Esophagus squamous epithelium (tissue), 5 donors: ENCODE measurements around the gene MSH3. TPM values are rescaled to one million over a fixed set of nuclear protein-coding genes. Genes with fewer than 3 reads are reported as not detected.
"Not testable (repeated sequence)": the region's sequence is repeated elsewhere in the genome, so short reads cannot be mapped to it uniquely, and the experiment has no call there.

Experiments
- DNase-seq: peaks from one replicate; lab custom pipeline; 2025; lab: John Stamatoyannopoulos, UW
- H3K27ac ChIP-seq, 4 donors: fragments of 200-600 bp; sonication (generic); one replicate each; pipeline ENCODE4 v1.5.1; 2016 to 2019; ENCODE audit warnings: mild to moderate bottlenecking in 1 of 4
- H3K27me3 ChIP-seq, 4 donors: fragments of 200-600 bp; sonication (generic); 1 replicate in 3 of 4; 2 replicates in 1 of 4; pipeline versions ENCODE4 v1.5.1 to v1.6.0; 2017 to 2021; ENCODE audit warnings: antibody characterized with exemption in 1 of 4
- H3K36me3 ChIP-seq, 3 donors: fragments of 200-600 bp; sonication (generic); one replicate each; pipeline ENCODE4 v1.5.1; 2016 to 2019
- H3K4me1 ChIP-seq, 3 donors: fragments of 200-600 bp; sonication (generic); one replicate each; pipeline ENCODE4 v1.5.1; 2017 to 2019
- H3K4me3 ChIP-seq, 4 donors: fragments of 200-600 bp; sonication (generic); 1 replicate in 3 of 4; 2 replicates in 1 of 4; pipeline ENCODE4 v1.5.1; 2016 to 2019; ENCODE audit warnings: mild to moderate bottlenecking in 2 of 4, moderate library complexity in 1 of 4
- H3K9me3 ChIP-seq, 3 donors: fragments of 200-600 bp; sonication (generic); one replicate each; pipeline ENCODE4 v1.5.1; 2016 to 2019
- POLR2A ChIP-seq, 4 donors: fragments of 450-650 bp; IDR thresholded peaks; one replicate each; pipeline ENCODE4 v1.6.1; 2017; ENCODE audit warnings: antibody characterized with exemption in 4 of 4, mild to moderate bottlenecking in 4 of 4, moderate library complexity in 3 of 4
- WGBS, 2 donors: methylation state at CpG; one replicate each; pipeline ENCODE4 v1.1.5; 2018; 5-methylcytosine and 5-hydroxymethylcytosine counted together
- intact Hi-C: fragments of 100-400 bp; cut with DNase I; formaldehyde crosslinking; loops from one replicate; pipeline ENCODE4 v1.15.0; 2022
- total RNA-seq, 4 donors: library from RNA; depleted of rRNA; stranded (reverse); fragments of >200 nt; gene quantifications; one replicate each; pipeline ENCODE4 v1.1.0, GENCODE V29; 2016
- TF ChIP-seq, protein P1 (sequence below), 6 experiments: fragments of 450-650 bp in 4 of 6; fragments of 200-600 bp in 2 of 6; sonication (generic) in 2 of 6; IDR thresholded peaks; one replicate each; pipeline ENCODE4 v1.5.1; 2016 to 2019; ENCODE audit warnings: antibody characterized with exemption in 6 of 6, mild to moderate bottlenecking in 4 of 6, moderate library complexity in 4 of 6
- donor health status: DM: yes; HTN: yes; CAD: no.

The MSH3 gene
- total RNA-seq, 4 donors from 2014 or later = 6.6 to 12.5 (median 11.6) TPM

GRCh38 chr5:80780024-80780423, 125.6 kb downstream of the MSH3 start:
- Histone ChIP-seq H3K9me3 (no peaks in the 10 kb centered on the region), H3K4me3 (no peak overlapping the region), H3K27me3 (no peaks in the 10 kb centered on the region), H3K27ac (no peak overlapping the region), H3K4me1 (no peaks in the 10 kb centered on the region), H3K36me3 (peaks cover 0 to 46% (median 0%) of the 10 kb centered on the region in 3 donors)
- intact Hi-C loops = no loop called here
- 89 to 100% methylated on average over 2 of the region's 2 CpGs for whole genome bisulfite sequencing, 2 donors
- no peak for TF ChIP-seq POLR2A (IDR thresholded peaks at IDR 0.05)
- TF ChIP-seq, protein P1, sequence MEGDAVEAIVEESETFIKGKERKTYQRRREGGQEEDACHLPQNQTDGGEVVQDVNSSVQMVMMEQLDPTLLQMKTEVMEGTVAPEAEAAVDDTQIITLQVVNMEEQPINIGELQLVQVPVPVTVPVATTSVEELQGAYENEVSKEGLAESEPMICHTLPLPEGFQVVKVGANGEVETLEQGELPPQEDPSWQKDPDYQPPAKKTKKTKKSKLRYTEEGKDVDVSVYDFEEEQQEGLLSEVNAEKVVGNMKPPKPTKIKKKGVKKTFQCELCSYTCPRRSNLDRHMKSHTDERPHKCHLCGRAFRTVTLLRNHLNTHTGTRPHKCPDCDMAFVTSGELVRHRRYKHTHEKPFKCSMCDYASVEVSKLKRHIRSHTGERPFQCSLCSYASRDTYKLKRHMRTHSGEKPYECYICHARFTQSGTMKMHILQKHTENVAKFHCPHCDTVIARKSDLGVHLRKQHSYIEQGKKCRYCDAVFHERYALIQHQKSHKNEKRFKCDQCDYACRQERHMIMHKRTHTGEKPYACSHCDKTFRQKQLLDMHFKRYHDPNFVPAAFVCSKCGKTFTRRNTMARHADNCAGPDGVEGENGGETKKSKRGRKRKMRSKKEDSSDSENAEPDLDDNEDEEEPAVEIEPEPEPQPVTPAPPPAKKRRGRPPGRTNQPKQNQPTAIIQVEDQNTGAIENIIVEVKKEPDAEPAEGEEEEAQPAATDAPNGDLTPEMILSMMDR (IDR thresholded peaks at IDR 0.05) = no peak
- DNase-seq = no peak

DNA sequence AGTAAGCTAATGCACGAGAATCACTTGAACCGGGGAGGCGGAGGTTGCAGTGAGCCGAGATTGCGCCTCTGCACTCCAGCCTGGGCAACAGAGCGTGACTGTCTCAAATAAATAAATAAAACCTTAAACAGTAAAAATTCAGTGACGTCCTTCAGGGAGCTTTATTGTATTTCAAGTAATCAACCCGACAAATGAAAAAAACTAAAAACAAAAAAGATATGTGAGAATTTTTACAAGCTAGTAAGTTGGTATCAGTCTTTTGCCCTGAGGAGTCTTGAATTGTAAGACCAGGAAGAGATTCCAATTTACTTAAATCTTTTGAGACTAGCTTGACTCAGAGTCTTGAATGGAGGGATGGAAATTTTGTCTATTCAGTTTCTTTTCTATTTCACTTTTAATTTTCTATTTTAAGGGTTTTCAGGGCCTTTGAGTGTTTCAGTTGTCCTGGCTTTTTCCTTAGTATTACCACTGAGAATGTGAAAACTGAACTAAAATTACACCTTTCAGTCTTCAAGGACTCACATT, 126.4 kb downstream of the MSH3 start:
- DNase-seq = no peak
- TF ChIP-seq POLR2A (IDR thresholded peaks at IDR 0.05) = no peak
- TF ChIP-seq, protein P1 (IDR thresholded peaks at IDR 0.05) = no peak
- H3K4me3 ChIP-seq = no peak overlapping the region
- 96 to 97% methylated on average over 8 of the region's 8 CpGs for WGBS, 2 donors
- H3K27me3 ChIP-seq = no peaks in the 10 kb centered on the region
- H3K4me1 ChIP-seq = no peaks in the 10 kb centered on the region
- H3K36me3 ChIP-seq = peaks cover 0 to 46% (median 0%) of the 10 kb centered on the region in 3 donors
- H3K27ac ChIP-seq = no peak overlapping the region
- H3K9me3 ChIP-seq = no peaks in the 10 kb centered on the region
- intact Hi-C loops = no loop called here

DNA sequence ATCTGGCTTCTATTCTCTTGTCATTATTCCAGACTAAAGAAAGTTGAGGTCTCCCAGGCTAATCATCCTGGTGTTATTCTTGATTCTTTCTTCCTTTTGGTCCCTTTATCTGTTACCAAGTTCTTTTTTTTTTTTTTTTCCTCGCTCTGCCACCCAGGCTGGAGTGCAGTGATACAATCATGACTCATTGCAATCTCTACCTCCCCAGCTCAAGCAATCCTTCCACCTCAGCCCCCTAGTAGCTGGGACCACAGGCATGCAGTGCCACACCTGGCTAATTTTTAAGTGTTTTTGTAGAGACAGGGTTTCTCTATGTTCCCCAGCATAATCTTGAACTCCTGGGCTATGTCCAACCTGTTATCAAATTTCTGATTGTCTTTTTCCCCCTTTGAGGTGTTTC, 126.9 kb downstream of the MSH3 start:
- H3K4me1 ChIP-seq = no peaks in the 10 kb centered on the region
- H3K36me3 ChIP-seq = peaks cover 0 to 46% (median 0%) of the 10 kb centered on the region in 3 donors
- no peak overlapping the region for H3K4me3 ChIP-seq
- intact Hi-C loops = no loop called here
- no peak for DNase-seq
- TF ChIP-seq, protein P1 (IDR thresholded peaks at IDR 0.05) = no peak
- TF ChIP-seq POLR2A (IDR thresholded peaks at IDR 0.05) = no peak
- no peaks in the 10 kb centered on the region for H3K9me3 ChIP-seq
- H3K27ac ChIP-seq = no peak overlapping the region
- WGBS, 2 donors = 78 to 79% methylated on average over 1 of the region's 1 CpG
- H3K27me3 ChIP-seq = no peaks in the 10 kb centered on the region

- Histone ChIP-seq H3K9me3 (no peaks in the 10 kb centered on the region), H3K27me3 (no peaks in the 10 kb centered on the region), H3K27ac (no peak overlapping the region), H3K4me3 (no peak overlapping the region), H3K36me3 (peaks cover 0 to 44% (median 0%) of the 10 kb centered on the region in 3 donors), H3K4me1 (no peaks in the 10 kb centered on the region)
- TF ChIP-seq POLR2A (IDR thresholded peaks at IDR 0.05) = no peak
- TF ChIP-seq, protein P1 (IDR thresholded peaks at IDR 0.05) = no peak
- intact Hi-C loops = no loop called here
- no peak for DNase-seq
Measured at GRCh38 chr5:80782626-80783025, 128.2 kb downstream of the MSH3 start.

DNA sequence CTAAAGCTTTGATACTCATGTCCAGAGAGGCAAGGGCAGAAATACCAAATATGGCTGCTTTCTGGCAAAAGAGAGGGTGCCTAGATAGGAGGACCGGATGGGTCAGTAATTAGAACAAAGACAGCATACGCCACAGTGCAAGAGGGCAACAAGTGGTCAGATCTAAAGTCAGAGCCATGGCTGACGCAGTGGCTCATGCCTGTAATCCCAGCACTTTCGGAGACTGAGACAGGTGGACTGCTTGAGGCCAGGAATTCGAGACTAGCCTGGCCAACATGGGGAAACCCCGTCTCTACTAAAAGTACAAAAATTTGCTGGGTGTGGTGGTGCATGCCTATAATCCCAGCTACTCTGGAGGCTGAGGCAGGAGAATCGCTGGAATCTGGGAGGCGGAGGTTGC, 129.3 kb downstream of the MSH3 start:
- H3K27ac ChIP-seq, DNase-seq, intact Hi-C loops, H3K27me3 ChIP-seq, H3K9me3 ChIP-seq, H3K4me3 ChIP-seq, H3K4me1 ChIP-seq: not testable (repeated sequence)
- WGBS, 2 donors = 84 to 100% methylated on average over 4 to 7 of the region's 8 CpGs
- H3K36me3 ChIP-seq = peaks cover 0 to 49% (median 0%) of the 10 kb centered on the region in 3 donors

- DNase-seq = no peak
- TF ChIP-seq, protein P1 (IDR thresholded peaks at IDR 0.05) = no peak
- no peak for TF ChIP-seq POLR2A (IDR thresholded peaks at IDR 0.05)
- intact Hi-C loops = no loop called here
- WGBS, 2 donors = 87 to 95% methylated on average over 4 of the region's 4 CpGs
- H3K9me3 ChIP-seq = no peaks in the 10 kb centered on the region
- H3K4me3 ChIP-seq = no peak overlapping the region
- H3K27me3 ChIP-seq = no peaks in the 10 kb centered on the region
- H3K27ac ChIP-seq = no peak overlapping the region
- H3K4me1 ChIP-seq = no peaks in the 10 kb centered on the region
- peaks cover 0 to 49% (median 0%) of the 10 kb centered on the region in 3 donors for H3K36me3 ChIP-seq
Measured at GRCh38 chr5:80784451-80784850, 130.0 kb downstream of the MSH3 start.

DNA sequence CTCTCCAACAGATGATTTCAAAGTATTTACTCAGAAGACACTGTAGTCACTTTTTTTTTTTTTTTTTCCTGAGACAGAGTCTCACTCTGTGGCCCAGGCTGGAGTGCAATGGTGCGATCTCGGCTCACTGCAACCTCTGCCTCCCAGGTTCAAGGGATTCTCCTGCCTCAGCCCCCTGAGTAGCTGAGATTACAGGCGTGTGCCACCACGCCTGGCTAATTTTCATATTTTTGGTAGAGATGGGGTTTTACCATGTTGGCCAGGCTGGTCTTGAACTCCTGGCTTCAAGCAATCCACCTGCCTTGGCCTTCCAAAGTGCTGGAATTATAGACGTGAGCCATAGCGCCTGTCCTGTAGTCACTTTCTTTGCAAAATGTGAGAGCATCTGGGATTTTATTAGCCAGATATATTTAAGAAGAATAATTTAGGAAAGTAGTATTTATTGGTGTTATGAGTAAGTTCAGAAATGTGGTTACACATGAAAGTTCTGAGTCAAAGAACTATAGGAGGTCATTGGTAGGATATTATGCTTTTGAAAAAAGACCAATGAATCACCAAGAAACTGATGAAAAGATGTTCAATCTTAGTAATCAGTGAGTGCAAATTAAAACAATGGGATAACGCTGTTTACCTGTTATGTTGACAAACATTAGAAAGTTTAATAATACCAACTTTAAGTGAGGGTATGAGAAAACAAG, 135.0 kb downstream of the MSH3 start:
- intact Hi-C loops = not testable (repeated sequence)
- peaks cover 0 to 67% (median 5%) of the 10 kb centered on the region in 3 donors for H3K36me3 ChIP-seq
- 79 to 96% methylated on average over 7 of the region's 7 CpGs for WGBS, 2 donors

More for the DNA sequence above, 135.0 kb downstream of the MSH3 start:
- not testable (repeated sequence) for H3K4me1 ChIP-seq, H3K27ac ChIP-seq, H3K4me3 ChIP-seq, H3K27me3 ChIP-seq, H3K9me3 ChIP-seq, DNase-seq
